MM.1S (cell line): ENCODE measurements around the gene PRKAG2.

ENCODE experiments used
- DNase-seq: peaks from one replicate; pipeline ENCODE4 v3.0.0-alpha.2; 2015
- H2AFZ ChIP-seq: fragments of 300-600 bp; sonication (generic); 2 replicates; pipeline ENCODE4 v1.6.0; 2016; ENCODE audit warnings: antibody characterized with exemption, low read length
- H3F3A ChIP-seq: fragments of 300-600 bp; sonication (generic); 2 replicates; pipeline ENCODE4 v1.6.1; 2016; ENCODE audit warnings: mild to moderate bottlenecking, antibody characterized with exemption, low read length, moderate library complexity, mixed read lengths; ENCODE audit not compliant: insufficient read depth
- H3K27ac ChIP-seq: fragments of 300-600 bp; sonication (generic); 2 replicates; pipeline ENCODE4 v1.5.1; 2016; ENCODE audit warnings: mild to moderate bottlenecking, low read length
- H3K27me3 ChIP-seq: fragments of 300-600 bp; sonication (generic); replicated peaks from 2 replicates; pipeline ENCODE4 v1.6.0; 2016; ENCODE audit warnings: low read length; ENCODE audit not compliant: insufficient read depth
- H3K36me3 ChIP-seq: fragments of 300-600 bp; sonication (generic); replicated peaks from 2 replicates; pipeline ENCODE4 v1.6.1; 2016; ENCODE audit warnings: mild to moderate bottlenecking, low read length, mixed read lengths; ENCODE audit not compliant: insufficient read depth
- H3K4me1 ChIP-seq: fragments of 300-600 bp; sonication (generic); 2 replicates; pipeline ENCODE4 v1.6.1; 2016; ENCODE audit warnings: low read length, mixed read lengths
- H3K4me2 ChIP-seq: fragments of 300-600 bp; sonication (generic); 2 replicates; pipeline ENCODE4 v1.6.0; 2016; ENCODE audit warnings: low read depth, low read length
- H3K4me3 ChIP-seq: fragments of 300-600 bp; sonication (generic); 2 replicates; pipeline ENCODE4 v1.5.1; 2016; ENCODE audit warnings: low read length, mixed read lengths
- H3K79me2 ChIP-seq: fragments of 300-600 bp; sonication (generic); 2 replicates; pipeline ENCODE4 v1.6.1; 2016; ENCODE audit warnings: mixed run types, low read length, mixed read lengths
- H3K9ac ChIP-seq: fragments of 300-600 bp; sonication (generic); 2 replicates; pipeline ENCODE4 v1.6.1; 2016; ENCODE audit warnings: low read length, mixed read lengths
- H3K9me2 ChIP-seq: fragments of 300-600 bp; sonication (generic); replicated peaks from 2 replicates; pipeline ENCODE4 v1.6.1; 2016; ENCODE audit warnings: mild to moderate bottlenecking, low read length, mixed read lengths; ENCODE audit not compliant: insufficient read depth
- H3K9me3 ChIP-seq: fragments of 300-600 bp; sonication (generic); replicated peaks from 2 replicates; pipeline ENCODE4 v1.6.1; 2016; ENCODE audit warnings: mild to moderate bottlenecking, low read length, mixed read lengths; ENCODE audit not compliant: insufficient read depth
- H4K20me1 ChIP-seq: fragments of 300-600 bp; sonication (generic); 2 replicates; pipeline ENCODE4 v1.6.1; 2016; ENCODE audit warnings: mild to moderate bottlenecking, low read length, moderate library complexity, mixed read lengths; ENCODE audit not compliant: insufficient read depth
- CTCF ChIP-seq: fragments of 300-600 bp; sonication (generic); IDR thresholded peaks from 2 replicates; pipeline ENCODE4 v1.5.1; 2016; ENCODE audit warnings: antibody characterized with exemption, low read length, mixed read lengths
- EZH2 ChIP-seq: fragments of 300-600 bp; sonication (generic); optimal IDR thresholded peaks from 2 replicates; pipeline ENCODE3; 2017; ENCODE audit warnings: low read depth, mild to moderate bottlenecking, antibody characterized with exemption, low read length, mixed read lengths
- EZH2phosphoT487 ChIP-seq: fragments of 300-600 bp; sonication (generic); IDR thresholded peaks from 2 replicates; pipeline ENCODE4 v1.6.1; 2018; ENCODE audit warnings: antibody characterized with exemption, low read length

The PRKAG2 gene

GRCh38 chr7:151796091-151796870 is 80.6 kb downstream of the PRKAG2 start:
- Histone ChIP-seq H4K20me1 (no peaks in the 10 kb centered on the region), H3K4me1 (no peaks in the 10 kb centered on the region), H3K4me2 (no peak overlapping the region), H3K4me3 (no peak overlapping the region), H3K27me3 (peaks cover 30% of the 10 kb centered on the region; the same call in 1 of the 2 replicates), H2AFZ (no peak overlapping the region), H3F3A (no peaks in the 10 kb centered on the region), H3K36me3 (no peaks in the 10 kb centered on the region), H3K9ac (no peak overlapping the region), H3K27ac (no peak overlapping the region), H3K9me3 (no peaks in the 10 kb centered on the region), H3K79me2 (no peaks in the 10 kb centered on the region), H3K9me2 (no peaks in the 10 kb centered on the region)
- TF ChIP-seq CTCF = no peak
- no peak for TF ChIP-seq EZH2phosphoT487
- no peak for TF ChIP-seq EZH2
- no peak for DNase-seq

- Histone ChIP-seq H3K36me3 (no peaks in the 10 kb centered on the region), H3K9me3 (no peaks in the 10 kb centered on the region), H3K4me3 (no peak overlapping the region), H2AFZ (no peak overlapping the region), H3K9me2 (no peaks in the 10 kb centered on the region), H3K79me2 (no peaks in the 10 kb centered on the region), H4K20me1 (no peaks in the 10 kb centered on the region), H3K4me2 (no peak overlapping the region), H3K27ac (no peak overlapping the region), H3F3A (no peaks in the 10 kb centered on the region), H3K27me3 (peaks cover 40% of the 10 kb centered on the region; the same call in 1 of the 2 replicates), H3K4me1 (no peaks in the 10 kb centered on the region), H3K9ac (no peak overlapping the region)
- TF ChIP-seq EZH2 = no peak
- no peak for TF ChIP-seq EZH2phosphoT487
- TF ChIP-seq CTCF = no peak
- DNase-seq = no peak
Measured at GRCh38 chr7:151795168-151795811, 81.6 kb downstream of the PRKAG2 start.

GRCh38 chr7:151794508-151795167 is 82.3 kb downstream of the PRKAG2 start:
- Histone ChIP-seq H3K9me2 (no peaks in the 10 kb centered on the region), H3F3A (no peaks in the 10 kb centered on the region), H3K4me3 (no peak overlapping the region), H3K27me3 (peaks cover 39% of the 10 kb centered on the region; the same call in 1 of the 2 replicates), H3K79me2 (no peaks in the 10 kb centered on the region), H2AFZ (no peak overlapping the region), H3K4me2 (no peak overlapping the region), H4K20me1 (no peaks in the 10 kb centered on the region), H3K27ac (no peak overlapping the region), H3K4me1 (no peaks in the 10 kb centered on the region), H3K9ac (no peak overlapping the region), H3K9me3 (no peaks in the 10 kb centered on the region), H3K36me3 (no peaks in the 10 kb centered on the region)
- no peak for DNase-seq
- TF ChIP-seq EZH2phosphoT487 (no peak), CTCF (no peak), EZH2 (no peak)
